ENCODE measurements around the gene COX5A. TPM values are rescaled to one million over a fixed set of nuclear protein-coding genes. Genes with fewer than 3 reads are reported as not detected.

Gene COX5A
- total RNA-seq, 1 donor = 33.7 TPM

DNA sequence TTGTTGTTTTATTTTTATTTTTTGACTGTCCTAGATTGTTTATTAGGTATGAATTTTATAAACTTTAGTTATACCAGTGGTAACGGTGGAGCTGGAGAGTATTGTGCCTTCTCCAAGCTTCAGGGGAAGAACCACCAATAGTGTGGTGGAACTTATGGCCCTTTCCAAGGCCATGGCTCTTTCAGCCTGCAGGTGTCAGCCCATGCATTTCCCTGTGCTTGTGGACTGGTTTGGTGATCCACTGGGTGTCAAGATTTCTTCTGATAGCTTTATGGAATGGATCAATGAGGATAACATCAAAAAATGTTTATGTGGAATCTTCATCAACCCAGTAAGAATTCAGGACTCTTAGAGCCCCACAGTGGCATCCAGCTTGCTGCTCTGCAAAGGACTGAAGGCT, 38.3 kb upstream of the COX5A start:
- no peak overlapping the region for H3K4me3 ChIP-seq (ENCODE audit: low read depth, low read length)
- TF ChIP-seq CTCF (IDR thresholded peaks at IDR 0.05; ENCODE audit: insufficient read depth, low read depth, low read length) = peak; percentile 4
- DNase-seq (ENCODE audit: low read depth) = no peak

DNA sequence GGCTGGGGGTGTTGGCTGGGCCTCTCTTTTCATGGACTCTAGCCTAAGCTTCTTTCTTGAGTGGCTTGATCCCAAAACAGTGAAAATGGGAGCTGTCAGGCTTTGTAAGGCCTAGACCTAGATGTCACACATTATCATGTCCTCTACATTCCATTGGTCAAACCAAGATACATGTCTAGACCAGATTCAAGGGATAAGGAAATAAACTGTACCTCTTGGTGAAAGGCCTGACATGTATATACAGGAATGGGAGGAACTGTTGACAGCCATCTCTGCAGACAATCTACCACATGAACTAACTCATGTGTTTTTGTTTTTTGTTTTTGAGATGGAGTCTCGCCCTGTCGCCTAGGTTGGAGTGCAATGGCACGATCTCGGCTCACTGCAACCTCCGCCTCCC, 29.8 kb upstream of the COX5A start:
- DNase-seq (ENCODE audit: low read depth) = no peak
- no peak overlapping the region for H3K4me3 ChIP-seq (ENCODE audit: low read depth, low read length)
- no peak for TF ChIP-seq CTCF (IDR thresholded peaks at IDR 0.05; ENCODE audit: insufficient read depth, low read depth, low read length)

GRCh38 chr15:74964794-74965193, 26.9 kb upstream of the COX5A start:
- TF ChIP-seq CTCF (IDR thresholded peaks at IDR 0.05; ENCODE audit: insufficient read depth, low read depth, low read length) = no peak
- H3K4me3 ChIP-seq (ENCODE audit: low read depth, low read length) = no peak overlapping the region
- DNase-seq (ENCODE audit: low read depth) = no peak

- H3K4me3 ChIP-seq (ENCODE audit: low read depth, low read length) = no peak overlapping the region
- TF ChIP-seq CTCF (IDR thresholded peaks at IDR 0.05; ENCODE audit: insufficient read depth, low read depth, low read length) = no peak
- DNase-seq (ENCODE audit: low read depth) = no peak
Observed at GRCh38 chr15:74963213-74963612, 25.3 kb upstream of the COX5A start.

GRCh38 chr15:74962671-74963070, 24.8 kb upstream of the COX5A start:
- no peak for DNase-seq (ENCODE audit: low read depth)
- no peak for TF ChIP-seq CTCF (IDR thresholded peaks at IDR 0.05; ENCODE audit: insufficient read depth, low read depth, low read length)
- H3K4me3 ChIP-seq (ENCODE audit: low read depth, low read length) = no peak overlapping the region

DNA sequence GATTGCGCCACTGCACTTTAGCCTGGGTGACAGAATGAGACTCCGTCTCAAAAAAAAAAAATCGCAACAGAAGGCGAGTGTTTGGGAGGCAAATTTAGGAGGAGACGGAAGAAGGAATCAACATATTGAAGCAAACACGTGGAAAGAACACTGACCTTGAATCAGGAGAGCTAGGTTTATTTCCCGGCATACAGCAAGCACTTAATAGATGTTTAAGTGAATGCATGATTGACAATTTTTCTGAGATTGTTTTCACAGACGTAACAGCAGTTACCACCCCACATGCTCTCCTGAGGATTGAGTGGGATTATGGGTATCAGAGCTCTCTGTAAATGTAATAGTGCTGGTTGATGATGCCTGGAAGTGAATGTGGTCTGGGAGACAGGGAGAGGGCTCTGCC, 24.3 kb upstream of the COX5A start:
- no peak for TF ChIP-seq CTCF (IDR thresholded peaks at IDR 0.05; ENCODE audit: insufficient read depth, low read depth, low read length)
- DNase-seq (ENCODE audit: low read depth) = no peak
- H3K4me3 ChIP-seq (ENCODE audit: low read depth, low read length) = no peak overlapping the region

DNA sequence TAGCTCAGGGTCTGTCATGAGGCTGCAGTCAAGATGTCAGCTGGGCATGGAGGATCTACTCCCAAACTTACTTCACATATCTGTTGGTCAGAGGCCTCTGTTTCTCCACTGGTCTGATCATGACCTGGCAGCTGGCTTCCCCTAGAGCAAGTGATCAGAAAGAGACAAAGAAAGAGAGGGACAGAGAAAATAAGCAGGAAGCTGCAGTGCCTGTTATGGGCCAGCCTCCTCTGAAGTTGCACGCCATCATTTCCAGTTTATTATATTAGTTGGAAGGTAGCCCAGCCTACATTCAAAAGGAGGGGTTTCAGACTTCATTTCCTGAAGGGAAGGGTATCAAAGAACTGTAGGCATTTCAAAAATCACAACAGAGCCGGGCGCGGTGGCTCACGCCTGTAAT, 23.7 kb upstream of the COX5A start:
- no peak overlapping the region for H3K4me3 ChIP-seq (ENCODE audit: low read depth, low read length)
- no peak for DNase-seq (ENCODE audit: low read depth)
- TF ChIP-seq CTCF (IDR thresholded peaks at IDR 0.05; ENCODE audit: insufficient read depth, low read depth, low read length) = no peak

All from fibroblast of villous mesenchyme (primary cell).